HG03139 (cell line): Measurements from ENCODE around the gene ARRB1.

Experiments
- ATAC-seq: cut with Tn5 transposase; IDR thresholded peaks from one replicate; pipeline ENCODE4 v1.9.1; 2021; ENCODE audit not compliant: unreplicated experiment

ARRB1 gene

DNA sequence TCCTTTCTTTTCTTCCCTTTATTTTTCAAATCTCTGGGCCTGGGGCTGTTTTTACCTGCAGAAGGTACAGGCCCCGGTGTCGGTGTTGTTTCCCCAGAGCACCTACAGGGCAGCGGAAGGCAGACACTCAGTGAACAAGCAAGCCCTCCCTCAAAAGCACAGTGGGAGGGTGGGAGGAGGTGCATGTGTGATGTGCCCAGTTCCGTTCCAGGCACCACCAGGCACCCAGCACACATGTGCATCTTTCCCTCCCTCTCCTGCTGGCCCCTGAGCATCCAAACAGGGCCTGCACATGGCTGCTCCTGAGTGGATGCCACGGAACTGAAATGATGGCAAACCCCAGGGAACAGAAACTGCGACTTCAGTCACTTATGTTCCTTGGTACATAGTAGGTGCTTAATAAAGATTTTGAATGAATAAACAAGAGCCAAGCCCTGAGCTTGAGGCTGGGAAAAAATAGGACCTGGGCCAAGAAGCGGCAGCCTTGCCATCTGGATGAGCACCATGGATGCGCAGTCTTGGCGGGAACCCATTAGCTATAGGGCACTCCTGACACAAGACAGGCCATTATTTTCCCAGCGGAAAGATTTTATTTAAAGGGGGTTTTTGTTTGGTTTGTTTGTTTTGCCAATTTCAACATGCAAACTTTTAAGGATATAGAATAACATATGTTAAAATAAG lies 47.8 kb downstream of the ARRB1 start:
- ATAC-seq = no peak

DNA sequence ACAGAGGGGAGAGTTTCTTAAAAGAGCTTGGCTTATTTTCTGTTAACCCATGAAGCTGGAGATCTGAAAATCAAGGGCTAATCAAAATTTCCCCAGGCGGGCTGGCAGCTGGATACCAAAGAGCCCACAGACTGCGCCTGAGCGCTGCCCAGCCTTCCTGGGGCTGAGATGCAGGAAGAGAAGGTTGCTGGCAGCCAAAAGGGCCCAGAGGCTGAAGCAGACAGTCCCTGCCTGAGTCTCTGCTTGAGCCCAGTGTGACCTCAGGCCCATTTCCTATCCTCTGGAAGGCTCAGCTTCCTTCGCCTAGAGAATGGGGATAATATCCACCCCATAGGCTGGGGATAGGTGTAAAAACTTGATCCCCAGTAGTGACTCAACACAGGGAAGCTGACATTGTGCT lies 49.1 kb downstream of the ARRB1 start:
- no peak for ATAC-seq

GRCh38 chr11:75301601-75302345 lies 49.7 kb downstream of the ARRB1 start:
- ATAC-seq = no peak

DNA sequence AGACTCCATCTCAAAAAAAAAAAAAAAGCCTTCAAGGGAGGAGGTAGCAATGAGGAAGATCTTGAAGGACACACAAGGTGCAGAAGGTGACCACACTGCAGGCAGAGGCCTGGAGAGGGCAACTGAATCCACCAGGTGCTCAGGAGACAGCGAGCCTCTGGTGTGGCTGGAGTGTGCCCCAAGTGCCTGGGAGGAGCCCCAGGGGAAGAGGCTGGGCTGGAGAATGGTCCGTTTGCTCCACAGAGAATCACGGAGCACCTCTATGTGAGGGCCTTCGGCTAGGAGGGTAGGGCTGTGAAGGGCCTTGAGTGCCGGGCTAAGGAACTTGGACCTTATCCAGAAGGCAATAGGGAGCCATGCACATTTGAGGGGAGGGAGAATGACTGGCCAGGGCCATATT lies 50.3 kb downstream of the ARRB1 start:
- ATAC-seq = no peak

- no peak for ATAC-seq
These were observed 52.5 kb downstream of the ARRB1 start for GRCh38 chr11:75298976-75299260.

DNA sequence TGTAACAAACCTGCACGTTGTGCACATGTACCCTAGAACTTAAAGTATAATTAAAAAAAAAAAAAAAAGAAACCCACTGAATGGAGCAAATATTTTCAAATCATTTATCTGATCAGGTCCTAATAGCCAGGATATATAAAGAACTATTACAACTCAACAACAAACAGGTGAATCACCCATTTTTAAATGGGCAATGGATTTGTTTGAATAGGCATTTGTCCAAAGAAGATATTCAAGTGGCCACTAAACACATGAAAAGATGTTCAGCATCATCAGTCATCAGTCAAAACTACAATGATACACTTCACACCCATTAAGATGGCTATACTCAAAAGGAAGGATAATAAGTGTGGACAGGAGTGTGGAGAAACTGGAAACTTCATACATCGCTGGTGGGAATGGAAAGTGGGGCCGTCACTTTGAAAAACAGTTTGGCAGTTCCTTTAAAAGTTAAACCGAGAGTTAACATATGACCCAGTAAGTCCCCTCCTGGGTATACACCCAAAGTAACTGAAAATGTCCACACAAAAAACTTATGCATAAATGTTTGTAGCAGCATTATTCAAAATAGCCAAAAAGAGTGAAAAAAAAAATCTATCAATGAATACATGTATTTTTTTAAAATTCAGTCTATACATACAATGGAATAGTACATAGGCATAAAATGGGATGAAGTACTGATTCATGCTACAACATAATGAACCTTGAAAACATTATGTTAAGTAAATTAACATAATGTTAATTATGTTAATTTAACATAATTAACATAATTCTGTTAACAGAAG lies 53.1 kb downstream of the ARRB1 start:
- no peak for ATAC-seq

DNA sequence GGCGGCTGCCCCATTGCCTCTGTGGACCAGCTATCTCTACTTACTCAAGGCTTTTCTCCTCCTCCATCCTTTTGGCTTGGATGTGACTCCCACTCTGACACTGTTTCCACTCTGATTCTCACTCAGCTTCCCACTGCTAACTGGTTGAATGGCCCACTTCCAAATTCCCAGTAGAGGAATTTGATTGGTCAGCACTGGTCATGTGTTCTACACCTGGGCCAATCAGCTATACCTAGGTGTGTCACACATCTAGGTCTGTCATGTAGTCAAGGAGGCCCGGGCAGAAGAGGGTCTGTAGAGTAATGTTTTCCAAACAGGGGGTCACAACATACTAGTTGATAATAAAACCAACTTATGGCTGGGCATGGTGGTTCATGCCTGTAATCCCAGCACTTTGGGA lies 57.6 kb downstream of the ARRB1 start:
- no peak for ATAC-seq

- ATAC-seq = no peak
These were observed 58.5 kb downstream of the ARRB1 start for GRCh38 chr11:75292943-75293342.

DNA sequence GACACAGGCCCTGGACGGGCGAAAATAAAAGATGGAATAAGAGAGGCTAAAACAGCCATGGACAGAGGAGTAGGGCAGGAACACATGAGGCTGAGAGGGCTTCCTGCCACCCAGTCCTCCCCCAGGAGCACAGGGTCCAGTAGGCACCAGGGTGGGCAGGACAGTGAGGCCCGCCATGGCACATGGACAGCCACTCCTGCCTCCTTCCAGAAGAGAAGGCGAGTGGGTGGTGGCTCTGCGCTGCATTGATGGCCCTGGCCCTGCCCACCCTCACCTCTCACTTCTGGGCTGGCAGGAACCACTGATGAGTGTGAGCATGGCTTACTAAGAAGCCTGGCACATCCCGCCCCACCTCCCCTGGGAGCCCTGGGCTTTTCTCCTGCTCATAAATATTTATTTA lies 59.7 kb downstream of the ARRB1 start:
- no peak for ATAC-seq

- no peak for ATAC-seq
These were observed 61.5 kb downstream of the ARRB1 start for GRCh38 chr11:75289919-75290318.

- no peak for ATAC-seq
These were observed 62.0 kb downstream of the ARRB1 start for GRCh38 chr11:75289511-75289760.

DNA sequence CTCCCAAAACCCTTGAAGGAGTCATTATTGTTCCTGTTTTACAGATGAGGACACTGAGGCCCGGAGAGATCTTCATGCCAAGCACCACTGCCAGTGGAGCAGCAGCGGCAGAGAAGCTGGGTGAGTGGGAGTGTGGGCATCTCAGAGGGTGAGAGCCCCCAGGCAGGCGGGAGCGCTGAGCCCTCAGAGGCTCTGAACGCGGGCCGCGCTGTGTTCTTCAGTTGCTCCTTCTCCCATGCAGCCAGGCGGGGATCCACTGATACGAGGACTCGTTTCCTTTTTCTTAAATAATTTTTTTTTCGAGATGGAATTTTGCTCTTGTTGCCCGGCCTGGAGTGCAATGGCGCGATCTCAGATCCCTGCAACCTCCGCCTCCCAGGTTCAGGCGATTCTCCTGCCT lies 63.9 kb downstream of the ARRB1 start:
- no peak for ATAC-seq

- ATAC-seq = no peak
These were observed 64.5 kb downstream of the ARRB1 start for GRCh38 chr11:75286826-75287465.

GRCh38 chr11:75285776-75286360 lies 65.6 kb downstream of the ARRB1 start:
- ATAC-seq = no peak

GRCh38 chr11:75283391-75283931 lies 68.0 kb downstream of the ARRB1 start:
- ATAC-seq = no peak

DNA sequence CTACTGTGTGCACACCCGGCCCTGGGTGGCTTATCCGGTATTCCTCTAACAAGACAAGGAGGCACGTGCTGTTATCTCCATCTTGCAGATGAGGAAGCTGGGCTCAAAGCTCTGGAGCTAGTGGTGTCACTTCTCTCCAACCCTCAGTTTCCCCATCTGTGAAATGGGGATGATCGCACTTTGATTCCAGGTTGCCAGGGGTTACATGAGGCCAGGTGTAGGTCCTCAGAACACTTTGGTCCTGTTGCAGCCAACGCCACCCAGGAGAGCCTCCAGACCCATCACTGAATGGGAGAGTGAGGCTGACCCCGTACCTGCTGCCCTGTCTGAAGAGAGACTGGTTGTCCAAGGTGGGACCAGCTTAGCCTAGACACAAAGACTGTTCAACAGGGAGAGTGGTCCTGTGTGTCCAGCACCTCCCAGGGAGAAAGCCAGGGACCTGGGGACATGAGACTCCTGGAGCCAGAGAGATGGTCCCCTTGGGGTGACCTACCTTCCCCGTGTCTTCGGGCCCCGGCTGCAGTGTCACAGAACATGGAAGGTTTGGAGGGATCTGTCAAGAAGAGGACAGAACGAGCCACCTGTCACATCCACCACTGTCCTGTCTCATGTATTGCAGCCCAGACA lies 69.9 kb downstream of the ARRB1 start:
- no peak for ATAC-seq

DNA sequence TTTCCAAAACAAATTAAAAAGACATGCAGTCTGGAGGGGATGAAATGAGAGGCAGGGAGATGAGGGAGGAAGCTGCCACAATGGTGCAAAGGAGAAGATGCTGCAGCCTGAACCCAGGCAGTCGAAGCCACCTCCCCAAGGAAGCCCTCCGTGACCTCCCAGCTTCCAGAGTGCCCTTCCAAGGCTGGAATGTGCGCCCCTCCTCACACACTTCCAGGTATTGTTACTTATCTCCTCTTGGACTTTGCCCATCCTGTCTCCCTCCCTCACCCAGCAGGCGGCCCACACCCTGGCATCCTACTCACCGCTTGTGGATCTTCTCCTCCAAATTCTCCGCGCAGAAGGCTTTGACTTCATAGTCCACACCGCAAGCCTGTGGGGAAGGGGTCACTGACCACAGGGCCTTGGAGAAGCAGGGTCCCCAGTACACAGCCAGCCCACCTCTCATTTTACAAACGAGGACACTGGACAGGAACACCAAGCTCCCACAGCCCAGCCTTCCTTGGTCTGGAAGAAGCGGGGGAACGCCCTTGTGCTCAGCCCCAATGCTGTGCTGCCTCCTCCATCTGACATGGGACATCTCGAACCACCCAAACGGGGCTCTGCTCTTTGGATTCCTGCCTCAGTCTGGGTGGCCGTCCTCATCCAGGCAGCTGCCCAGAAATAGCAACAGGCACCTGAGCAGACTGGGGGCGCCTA lies 70.5 kb downstream of the ARRB1 start:
- ATAC-seq = no peak

DNA sequence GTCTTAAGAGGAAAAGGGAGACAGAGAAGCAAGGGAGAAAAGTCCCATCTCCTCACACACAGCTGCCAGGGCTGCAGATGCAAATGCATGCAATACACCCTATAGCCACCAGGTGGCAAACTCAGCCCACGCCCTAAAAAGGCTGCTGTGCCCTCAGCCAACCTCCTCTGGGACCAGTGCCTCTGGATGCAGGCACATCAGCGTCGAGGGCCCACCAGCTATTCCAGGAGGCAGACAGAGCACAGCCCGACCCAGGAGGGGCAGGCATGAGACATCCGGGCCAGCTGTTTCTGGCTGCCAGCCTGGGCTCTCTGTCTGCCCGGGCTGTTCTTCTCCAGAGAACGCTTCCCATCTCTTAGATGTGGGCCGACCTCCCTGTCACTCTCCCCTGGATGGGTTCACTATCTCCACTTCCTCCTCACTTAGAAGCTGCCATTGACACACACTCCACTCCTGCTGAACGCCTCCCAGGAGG lies 71.2 kb downstream of the ARRB1 start:
- no peak for ATAC-seq

DNA sequence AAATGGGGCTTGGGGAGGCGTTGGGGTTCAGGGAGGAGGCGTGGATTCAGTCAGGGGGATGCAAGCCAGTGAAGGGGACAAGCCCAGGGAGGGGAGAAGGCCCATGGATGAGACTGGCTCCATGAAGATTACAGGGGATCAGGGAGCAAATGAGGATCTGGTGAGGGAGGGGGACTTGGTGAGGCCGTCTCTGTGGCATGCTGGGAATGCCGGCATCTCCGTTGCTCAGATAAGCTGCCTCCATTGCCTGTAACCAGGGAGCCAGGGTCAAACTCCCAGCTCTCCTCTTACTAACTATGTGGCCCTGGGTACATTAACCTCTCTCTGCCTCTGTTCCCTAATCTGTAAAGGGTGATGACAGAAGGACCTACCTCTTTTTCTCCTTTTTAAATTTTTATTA lies 72.2 kb downstream of the ARRB1 start:
- ATAC-seq = no peak
